Skeletal muscle tissue (tissue), 4 donors: Measurements from ENCODE around the gene CHRND. TPM values are rescaled to one million over a fixed set of nuclear protein-coding genes. Genes with fewer than 3 reads are reported as not detected.

Source experiments
- H3K27ac ChIP-seq: one replicate; pipeline ENCODE4 v1.7.0; 2013; ENCODE audit warnings: mild to moderate bottlenecking, low read depth, low read length, inconsistent platforms
- H3K27me3 ChIP-seq, 3 donors: one replicate each; pipeline ENCODE4 v1.7.0; 2013; ENCODE audit warnings: low read length in 3 of 3; ENCODE audit not compliant: control insufficient read depth in 3 of 3, insufficient read depth in 3 of 3
- H3K36me3 ChIP-seq, 3 donors: one replicate each; pipeline ENCODE4 v1.7.0; 2013; ENCODE audit warnings: low read length in 3 of 3; ENCODE audit not compliant: control insufficient read depth in 3 of 3, insufficient read depth in 3 of 3
- H3K4me1 ChIP-seq, 3 donors: one replicate each; pipeline ENCODE4 v1.7.0; 2013; ENCODE audit warnings: low read length in 3 of 3, mild to moderate bottlenecking in 3 of 3; ENCODE audit not compliant: control insufficient read depth in 3 of 3, insufficient read depth in 3 of 3
- H3K4me3 ChIP-seq, 3 donors: one replicate each; pipeline ENCODE4 v1.7.0; 2013; ENCODE audit warnings: low read length in 3 of 3
- H3K9ac ChIP-seq, 3 donors: one replicate each; pipeline ENCODE4 v1.7.0; 2013; ENCODE audit warnings: low read length in 3 of 3, mild to moderate bottlenecking in 3 of 3, moderate library complexity in 2 of 3, low read depth in 1 of 3
- H3K9me3 ChIP-seq, 3 donors: one replicate each; pipeline ENCODE4 v1.7.0; 2013; ENCODE audit warnings: low read length in 3 of 3; ENCODE audit not compliant: control insufficient read depth in 3 of 3
- total RNA-seq: library from RNA; depleted of rRNA; stranded (reverse); fragments of >200 nt; gene quantifications from one replicate; pipeline ENCODE4 v1.2.3, GENCODE V29; 2014
- donor health status: Osteomylitis.

CHRND gene
- total RNA-seq, 1 donor from 2014 or later = 32.9 TPM

DNA sequence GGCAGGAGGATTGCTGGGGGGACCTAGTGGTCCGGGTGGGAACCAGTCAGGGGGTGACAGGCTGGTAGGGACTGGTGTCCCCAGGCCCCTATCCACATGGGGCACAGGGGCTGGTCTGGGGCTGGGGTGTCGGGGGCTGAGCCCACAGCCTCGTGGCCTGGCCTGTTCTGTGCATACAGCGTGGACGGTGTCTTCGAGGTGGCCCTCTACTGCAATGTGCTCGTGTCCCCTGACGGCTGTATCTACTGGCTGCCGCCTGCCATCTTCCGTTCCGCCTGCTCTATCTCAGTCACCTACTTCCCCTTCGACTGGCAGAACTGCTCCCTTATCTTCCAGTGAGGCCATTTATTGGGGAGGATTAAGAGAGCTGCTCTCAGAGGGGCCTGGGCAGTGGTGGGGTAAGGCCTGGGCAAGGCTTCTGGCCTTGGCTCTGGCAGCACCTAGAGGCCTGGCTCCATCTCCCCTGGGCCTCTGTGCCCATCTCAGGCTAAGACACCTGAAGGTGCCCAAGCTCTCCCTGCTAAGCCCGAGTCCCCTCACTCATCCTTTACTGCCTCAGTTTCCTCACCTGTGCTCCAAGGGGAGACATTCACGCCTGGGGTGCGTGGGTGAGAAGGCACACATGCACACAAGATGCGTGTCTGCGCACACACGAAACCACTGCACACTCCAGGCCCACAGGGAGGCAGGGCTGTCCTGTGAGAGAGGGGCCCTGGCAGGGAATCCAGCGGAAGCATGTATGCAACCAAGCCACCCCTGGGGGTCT, 15.4 kb downstream of the CHRND start:
- Histone ChIP-seq H3K27me3 (peaks cover 0 to 4% (median 0%) of the 10 kb centered on the region in 3 donors), H3K36me3 (peaks cover 2 to 4% (median 3%) of the 10 kb centered on the region in 3 donors), H3K4me3 (no peak overlapping the region), H3K4me1 (peaks cover 16 to 63% (median 47%) of the 10 kb centered on the region in 3 donors), H3K9me3 (peaks cover 0 to under 1% (median 0%) of the 10 kb centered on the region in 3 donors), H3K27ac (no peak overlapping the region), H3K9ac (peak overlapping the region in 2 of 3 donors; percentile 33 to 38)

- H3K4me1 ChIP-seq = peaks cover 16 to 65% (median 44%) of the 10 kb centered on the region in 3 donors
- H3K9ac ChIP-seq = peak overlapping the region in 1 of 3 donors; percentile 33
- H3K27me3 ChIP-seq = peaks cover 0 to 4% (median 0%) of the 10 kb centered on the region in 3 donors
- H3K27ac ChIP-seq = no peak overlapping the region
- H3K9me3 ChIP-seq = no peaks in the 10 kb centered on the region
- H3K36me3 ChIP-seq = peaks cover 6 to 7% (median 6%) of the 10 kb centered on the region in 3 donors
- no peak overlapping the region for H3K4me3 ChIP-seq
Measured at GRCh38 chr2:232541961-232542714, 16.2 kb downstream of the CHRND start.

- Histone ChIP-seq H3K27me3 (peaks cover 0 to 4% (median 0%) of the 10 kb centered on the region in 3 donors), H3K9ac (no peak overlapping the region), H3K4me3 (no peak overlapping the region), H3K4me1 (peaks cover 10 to 64% (median 42%) of the 10 kb centered on the region in 3 donors), H3K9me3 (no peaks in the 10 kb centered on the region), H3K36me3 (peaks cover 7 to 11% (median 9%) of the 10 kb centered on the region in 3 donors), H3K27ac (no peak overlapping the region)
Measured at GRCh38 chr2:232542715-232543467, 16.9 kb downstream of the CHRND start.

GRCh38 chr2:232543491-232543890, 17.5 kb downstream of the CHRND start:
- no peak overlapping the region for H3K27ac ChIP-seq
- H3K27me3 ChIP-seq = peaks cover 0 to 4% (median 0%) of the 10 kb centered on the region in 3 donors
- peaks cover 7 to 11% (median 9%) of the 10 kb centered on the region in 3 donors for H3K36me3 ChIP-seq
- H3K4me1 ChIP-seq = peaks cover 10 to 61% (median 38%) of the 10 kb centered on the region in 3 donors
- H3K4me3 ChIP-seq = no peak overlapping the region
- no peak overlapping the region for H3K9ac ChIP-seq
- H3K9me3 ChIP-seq = no peaks in the 10 kb centered on the region

GRCh38 chr2:232543928-232544631, 18.1 kb downstream of the CHRND start:
- Histone ChIP-seq H3K4me3 (no peak overlapping the region), H3K36me3 (peaks cover 7 to 11% (median 9%) of the 10 kb centered on the region in 3 donors), H3K27me3 (peaks cover 0 to 4% (median 0%) of the 10 kb centered on the region in 3 donors), H3K27ac (no peak overlapping the region), H3K9me3 (no peaks in the 10 kb centered on the region), H3K9ac (no peak overlapping the region), H3K4me1 (peaks cover 9 to 55% (median 33%) of the 10 kb centered on the region in 3 donors)

DNA sequence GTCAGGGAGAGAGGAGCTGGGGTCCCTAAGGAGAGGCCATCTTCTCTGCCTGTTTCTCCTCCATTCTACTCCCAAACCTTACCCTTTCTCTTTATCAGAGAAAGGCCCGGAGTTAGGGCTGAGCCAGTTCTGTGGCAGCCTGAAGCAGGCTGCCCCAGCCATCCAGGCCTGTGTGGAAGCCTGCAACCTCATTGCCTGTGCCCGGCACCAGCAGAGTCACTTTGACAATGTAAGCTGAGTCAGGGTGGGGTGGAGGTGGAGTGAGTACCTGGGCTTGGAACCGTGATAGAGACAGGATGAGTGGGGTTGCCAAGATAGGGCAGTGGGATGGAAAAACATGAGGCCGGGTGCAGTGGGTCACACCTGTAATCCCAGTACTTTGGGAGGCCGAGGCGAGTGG, 18.7 kb downstream of the CHRND start:
- H3K36me3 ChIP-seq = peaks cover 7 to 11% (median 9%) of the 10 kb centered on the region in 3 donors
- H3K9me3 ChIP-seq = no peaks in the 10 kb centered on the region
- H3K9ac ChIP-seq = no peak overlapping the region
- peaks cover 3 to 49% (median 27%) of the 10 kb centered on the region in 3 donors for H3K4me1 ChIP-seq
- H3K27ac ChIP-seq = no peak overlapping the region
- peaks cover 0 to 3% (median 0%) of the 10 kb centered on the region in 3 donors for H3K27me3 ChIP-seq
- no peak overlapping the region for H3K4me3 ChIP-seq

- Histone ChIP-seq H3K27me3 (no peaks in the 10 kb centered on the region), H3K9ac (peak overlapping the region in 1 of 3 donors; percentile 40), H3K9me3 (no peaks in the 10 kb centered on the region), H3K4me1 (peaks cover 2 to 39% (median 17%) of the 10 kb centered on the region in 3 donors), H3K4me3 (no peak overlapping the region), H3K36me3 (peaks cover 7 to 11% (median 9%) of the 10 kb centered on the region in 3 donors), H3K27ac (no peak overlapping the region)
Measured at GRCh38 chr2:232545511-232546375, 19.8 kb downstream of the CHRND start.

- Histone ChIP-seq H3K4me1 (peaks cover 11 to 53% (median 21%) of the 10 kb centered on the region in 3 donors), H3K4me3 (no peak overlapping the region), H3K27ac (no peak overlapping the region), H3K9me3 (no peaks in the 10 kb centered on the region), H3K27me3 (no peaks in the 10 kb centered on the region), H3K36me3 (peaks cover 5 to 20% (median 11%) of the 10 kb centered on the region in 3 donors), H3K9ac (no peak overlapping the region)
Measured at GRCh38 chr2:232547991-232548390, 22.0 kb downstream of the CHRND start.
